Tibial artery (tissue), 4 donors: ENCODE measurements around the gene FOXK1.

Experiments used
- DNase-seq, 2 donors: peaks; one replicate each; pipeline ENCODE4 v3.0.0-alpha.2; 2019
- H3K27ac ChIP-seq, 2 donors: fragments of 200-600 bp; sonication (generic) in 1 of 2; 1 replicate in 1 of 2; 2 replicates in 1 of 2; pipeline ENCODE4 v1.5.1; 2018 to 2019; ENCODE audit warnings: mild to moderate bottlenecking in 1 of 2
- H3K27me3 ChIP-seq, 2 donors: fragments of 200-600 bp; sonication (generic) in 1 of 2; one replicate each; pipeline versions ENCODE4 v1.5.1 to v1.6.0; 2016 to 2019
- H3K36me3 ChIP-seq, 3 donors: fragments of 200-600 bp; sonication (generic) in 2 of 3; one replicate each; pipeline ENCODE4 v1.5.1; 2016 to 2019; ENCODE audit warnings: mild to moderate bottlenecking in 2 of 3
- H3K4me1 ChIP-seq, 4 donors: fragments of 200-600 bp; sonication (generic) in 2 of 4; 1 replicate in 3 of 4; 2 replicates in 1 of 4; pipeline ENCODE4 v1.5.1; 2016 to 2019
- H3K4me3 ChIP-seq, 2 donors: fragments of 200-600 bp; sonication (generic) in 1 of 2; 1 replicate in 1 of 2; 2 replicates in 1 of 2; pipeline ENCODE4 v1.5.1; 2018 to 2019; ENCODE audit warnings: mild to moderate bottlenecking in 2 of 2
- H3K9me3 ChIP-seq, 3 donors: fragments of 200-600 bp; sonication (generic) in 1 of 3; one replicate each; pipeline ENCODE4 v1.5.1; 2016 to 2019
- CTCF ChIP-seq, 2 experiments: fragments of 200-600 bp in 1 of 2; fragments of 450-650 bp in 1 of 2; IDR thresholded peaks; one replicate each; pipeline ENCODE4 v1.5.1; 2017 to 2019; ENCODE audit warnings: antibody characterized with exemption in 2 of 2, mild to moderate bottlenecking in 1 of 2, moderate library complexity in 1 of 2
- intact Hi-C: fragments of 100-400 bp; cut with DNase I; formaldehyde crosslinking; loops from one replicate; pipeline ENCODE4 v1.15.0; 2023; ENCODE audit warnings: low total_unique reads

Gene FOXK1

DNA sequence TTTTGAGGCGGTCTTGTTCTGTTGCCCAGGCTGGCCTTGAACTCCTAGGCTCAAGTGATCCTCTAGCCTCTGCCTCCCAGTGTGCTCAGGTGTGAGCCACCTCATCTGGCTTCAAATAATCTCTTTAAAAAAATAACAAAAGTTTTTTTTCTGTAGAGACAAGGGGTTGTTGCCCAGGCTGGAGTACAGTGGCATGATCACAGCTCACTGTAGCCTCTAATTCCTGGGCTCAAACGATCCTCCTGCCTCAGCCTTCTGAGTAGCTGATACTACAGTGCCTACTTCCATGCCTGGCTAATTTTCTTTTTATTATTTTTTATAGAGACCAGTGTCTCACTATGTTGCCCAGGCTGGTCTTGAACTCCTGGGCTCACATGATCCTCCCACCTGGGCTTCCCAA, 11.7 kb downstream of the FOXK1 start:
- Histone ChIP-seq H3K27me3 (no peaks in the 10 kb centered on the region), H3K36me3 (no peaks in the 10 kb centered on the region), H3K4me1 (peaks cover 0 to 79% (median 58%) of the 10 kb centered on the region in 4 donors), H3K4me3 (no peak overlapping the region), H3K9me3 (no peaks in the 10 kb centered on the region), H3K27ac (peak overlapping the region; percentile 88 to 90)
- no peak for DNase-seq
- intact Hi-C loops, result no loop called here
- TF ChIP-seq CTCF (IDR thresholded peaks at IDR 0.05), result no peak

- Histone ChIP-seq H3K27ac (peak overlapping the region; percentile 88 to 90), H3K36me3 (no peaks in the 10 kb centered on the region), H3K4me3 (peak overlapping the region in 1 of 2 donors; percentile 17), H3K9me3 (no peaks in the 10 kb centered on the region), H3K27me3 (no peaks in the 10 kb centered on the region), H3K4me1 (peaks cover 0 to 79% (median 55%) of the 10 kb centered on the region in 4 donors)
- no peak for TF ChIP-seq CTCF (IDR thresholded peaks at IDR 0.05)
- intact Hi-C loops, result no loop called here
- DNase-seq, result no peak
Observed at GRCh38 chr7:4694305-4694704, 12.2 kb downstream of the FOXK1 start.

GRCh38 chr7:4698707-4699275, 16.7 kb downstream of the FOXK1 start:
- Histone ChIP-seq H3K27me3 (no peaks in the 10 kb centered on the region), H3K36me3 (no peaks in the 10 kb centered on the region), H3K4me1 (peaks cover 0 to 79% (median 49%) of the 10 kb centered on the region in 4 donors), H3K4me3 (no peak overlapping the region), H3K27ac (peak overlapping the region; percentile 88 to 90), H3K9me3 (no peaks in the 10 kb centered on the region)
- no peak for TF ChIP-seq CTCF (IDR thresholded peaks at IDR 0.05)
- DNase-seq, result no peak
- intact Hi-C loops, result no loop called here

DNA sequence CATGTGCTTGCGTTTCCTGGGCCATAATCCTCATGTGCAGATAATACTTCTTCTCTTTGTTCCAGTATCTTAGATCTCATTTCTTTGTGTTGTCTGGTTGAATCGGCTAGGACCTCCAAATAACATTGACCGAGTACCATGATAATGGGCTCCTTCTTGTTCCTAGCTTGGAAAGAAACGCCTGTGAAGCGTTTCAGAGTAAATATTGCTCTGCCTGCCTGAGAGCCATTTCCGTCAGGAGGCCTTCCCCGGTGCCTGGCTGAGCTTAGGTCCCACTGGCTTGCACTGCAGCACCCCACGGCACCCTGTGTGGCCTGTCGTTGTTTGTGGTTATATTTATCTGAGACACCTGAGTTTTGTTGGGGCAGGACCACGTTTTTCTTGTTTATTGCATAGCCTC, 17.7 kb downstream of the FOXK1 start:
- DNase-seq, result no peak
- H3K36me3 ChIP-seq, result no peaks in the 10 kb centered on the region
- no peaks in the 10 kb centered on the region for H3K27me3 ChIP-seq
- TF ChIP-seq CTCF (IDR thresholded peaks at IDR 0.05), result no peak
- H3K27ac ChIP-seq, result peak overlapping the region; percentile 88 to 90
- H3K9me3 ChIP-seq, result no peaks in the 10 kb centered on the region
- H3K4me3 ChIP-seq, result no peak overlapping the region
- peaks cover 0 to 79% (median 41%) of the 10 kb centered on the region in 4 donors for H3K4me1 ChIP-seq
- intact Hi-C loops, result no loop called here

GRCh38 chr7:4700577-4701235, 18.6 kb downstream of the FOXK1 start:
- no peak for DNase-seq
- TF ChIP-seq CTCF (IDR thresholded peaks at IDR 0.05), result no peak
- Histone ChIP-seq H3K4me1 (peaks cover 0 to 79% (median 41%) of the 10 kb centered on the region in 4 donors), H3K9me3 (no peaks in the 10 kb centered on the region), H3K36me3 (no peaks in the 10 kb centered on the region), H3K27me3 (no peaks in the 10 kb centered on the region), H3K27ac (peak overlapping the region; percentile 88 to 90), H3K4me3 (no peak overlapping the region)
- intact Hi-C loops, result no loop called here
